HepG2 (cell line): ENCODE measurements around the gene TRAP1. TPM values are rescaled to one million over a fixed set of nuclear protein-coding genes. Genes with fewer than 3 reads are reported as not detected.

Experiments
- ESRRA ChIP-seq: sonication (generic); formaldehyde crosslinking; IDR thresholded peaks from 2 replicates; pipeline ENCODE4 v1.5.1; 2020; ENCODE audit warnings: mild to moderate bottlenecking, low read depth, missing genetic modification reagents
- KAT8 ChIP-seq: IDR thresholded peaks from 2 replicates; pipeline ENCODE4 v1.6.1; 2016; ENCODE audit warnings: missing genetic modification reagents, missing compliant biosample characterization
- KLF12 ChIP-seq: sonication (generic); formaldehyde crosslinking; IDR thresholded peaks from 2 replicates; pipeline ENCODE4 v1.4.0; 2020; ENCODE audit warnings: missing genetic modification reagents, borderline replicate concordance
- MED1 ChIP-seq: sonication (generic); formaldehyde crosslinking; IDR thresholded peaks from 2 replicates; pipeline ENCODE4 v1.4.0; 2020; ENCODE audit warnings: missing genetic modification reagents
- NCOA5 ChIP-seq: sonication (generic); formaldehyde crosslinking; IDR thresholded peaks from 2 replicates; pipeline ENCODE4 v1.4.0; 2020; ENCODE audit warnings: missing genetic modification reagents
- POLR2AphosphoS5 ChIP-seq: IDR thresholded peaks from 2 replicates; pipeline ENCODE4 v1.6.1; 2012; ENCODE audit warnings: low read depth, low read length
- RXRA ChIP-seq: sonication (generic); formaldehyde crosslinking; IDR thresholded peaks from 2 replicates; pipeline ENCODE4 v1.5.1; 2020; ENCODE audit warnings: missing genetic modification reagents
- TAF1 ChIP-seq: sonication (generic); formaldehyde crosslinking; IDR thresholded peaks from 2 replicates; pipeline ENCODE4 v1.4.0; 2020; ENCODE audit warnings: missing genetic modification reagents
- TCF12 ChIP-seq, 2 experiments: fragments of 450-650 bp in 1 of 2; sonication (generic) in 1 of 2; formaldehyde crosslinking in 1 of 2; IDR thresholded peaks; 2 replicates each; pipeline versions ENCODE4 v1.6.1 to v1.8.0; 2017 to 2022; ENCODE audit warnings: antibody characterized with exemption in 1 of 2, mild to moderate bottlenecking in 1 of 2, missing genetic modification reagents in 1 of 2, moderate library complexity in 1 of 2
- TOPORS ChIP-seq: sonication (generic); formaldehyde crosslinking; IDR thresholded peaks from 2 replicates; pipeline ENCODE4 v1.8.0; 2023; ENCODE audit warnings: mild to moderate bottlenecking, missing genetic modification reagents
- ZNF225 ChIP-seq: sonication (generic); formaldehyde crosslinking; IDR thresholded peaks from 2 replicates; pipeline ENCODE4 v1.4.0; 2020; ENCODE audit warnings: mild to moderate bottlenecking, missing genetic modification reagents
- ZNF350 ChIP-seq: sonication (generic); formaldehyde crosslinking; IDR thresholded peaks from 2 replicates; pipeline ENCODE4 v1.4.0; 2020; ENCODE audit warnings: mild to moderate bottlenecking, low read depth, missing genetic modification reagents, borderline replicate concordance
- ZNF503 ChIP-seq: sonication (generic); formaldehyde crosslinking; IDR thresholded peaks from 2 replicates; pipeline ENCODE4 v1.4.0; 2020; ENCODE audit warnings: missing genetic modification reagents
- ZNF788 ChIP-seq: sonication (generic); formaldehyde crosslinking; IDR thresholded peaks from 2 replicates; pipeline ENCODE4 v1.5.0; 2020; ENCODE audit warnings: mild to moderate bottlenecking, missing genetic modification reagents, borderline replicate concordance
- ZNF792 ChIP-seq: IDR thresholded peaks from 2 replicates; pipeline ENCODE4 v1.6.1; 2016
- ZNF839 ChIP-seq: sonication (generic); formaldehyde crosslinking; IDR thresholded peaks from 2 replicates; pipeline ENCODE4 v1.4.0; 2020; ENCODE audit warnings: missing genetic modification reagents, mild to moderate bottlenecking, borderline replicate concordance
- polyA plus RNA-seq, 8 experiments: library from polyadenylated mRNA; depleted of rRNA in 3 of 8; stranded (reverse) in 7 of 8; unstranded in 1 of 8; fragments of >200 nt; fragmentation: Illumina TruSeq in 4 of 8; extraction: Trizol in 4 of 8; gene quantifications; 2 replicates each; pipeline versions ENCODE4 v1.2.1 to v1.2.3, GENCODE V29; 2011 to 2016; ENCODE audit warnings: low read depth in 4 of 8, missing spikeins in 1 of 8, mixed read lengths in 1 of 8; ENCODE audit not compliant: insufficient read depth in 1 of 8
- total RNA-seq, 5 experiments: library from RNA; depleted of rRNA; stranded (reverse); fragments of >200 nt; fragmentation: Illumina TruSeq; extraction: Trizol; gene quantifications; 2 replicates each; pipeline ENCODE4 v1.2.3, GENCODE V29; 2016; ENCODE audit warnings: low read depth in 1 of 5
- TF ChIP-seq, protein P1 (sequence below): sonication (generic); formaldehyde crosslinking; IDR thresholded peaks from 2 replicates; pipeline ENCODE4 v1.8.0; 2022; ENCODE audit warnings: missing genetic modification reagents, mild to moderate bottlenecking, borderline replicate concordance
- TF ChIP-seq, protein P2 (sequence below): sonication (generic); formaldehyde crosslinking; IDR thresholded peaks from 2 replicates; pipeline ENCODE4 v1.5.0; 2020; ENCODE audit warnings: missing genetic modification reagents
- TF ChIP-seq, protein P3 (sequence below): sonication (generic); formaldehyde crosslinking; IDR thresholded peaks from 2 replicates; pipeline ENCODE4 v1.4.0; 2020; ENCODE audit warnings: missing genetic modification reagents

TRAP1 gene
- total and polyA plus RNA-seq, 2 of the 13 experiments (the other 11 are each of a cell fraction or from before 2014, with no cell fraction given), result 127 to 240 TPM

DNA sequence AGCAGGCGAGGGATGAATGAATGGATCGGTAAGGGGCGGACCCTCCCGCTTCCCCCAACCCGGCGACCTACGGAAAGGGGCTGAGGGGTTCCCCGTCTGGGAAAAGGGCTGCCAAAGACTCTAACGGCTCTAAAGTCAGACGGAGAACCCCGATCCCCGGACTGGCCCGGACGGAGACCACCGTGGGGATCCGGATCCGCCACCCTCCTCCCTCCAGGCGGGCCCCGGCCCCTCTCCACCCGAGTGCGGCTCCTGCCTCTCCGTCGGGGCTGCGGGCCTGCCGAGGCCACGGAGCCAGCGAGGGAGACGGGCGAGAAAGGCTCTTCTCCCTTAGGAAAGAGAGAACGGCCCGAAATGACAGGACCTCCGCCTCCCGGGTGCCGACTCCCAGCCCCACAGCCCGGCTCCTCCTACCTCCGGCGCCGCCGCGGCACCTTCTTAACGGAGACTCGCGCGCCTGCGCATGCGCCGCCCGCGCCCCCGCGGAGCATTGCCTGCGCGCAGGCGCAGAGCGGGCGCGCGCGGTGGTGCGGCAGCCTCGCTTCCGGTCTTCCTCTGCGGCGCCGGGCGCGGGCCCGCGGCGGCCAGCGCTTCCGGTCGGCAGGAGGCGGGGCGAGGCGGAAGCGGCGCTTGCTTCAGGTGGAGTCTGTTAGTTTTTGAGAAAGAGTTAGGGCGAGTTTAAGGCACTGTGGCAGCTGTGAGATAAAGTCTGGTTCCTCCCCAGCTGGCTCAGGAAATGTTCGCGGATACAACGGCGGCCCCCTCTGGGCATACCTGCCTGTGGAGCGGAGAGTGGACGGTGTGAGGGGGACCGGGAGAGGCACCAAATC lies 106.0 kb downstream of the TRAP1 start, which contains the start of gene SLX4 (continued):
- peak; percentile 8; the same call in 1 of the 2 replicates for TF ChIP-seq ZNF839 (CRISPR knock-in tag)
- TF ChIP-seq ZNF225 (CRISPR knock-in tag), result 0 out of 2 replicates have a peak, but pooled peaks have one; percentile 30
- TF ChIP-seq TCF12 (IDR thresholded peaks at IDR 0.05), result no peak
- 0 out of 2 replicates have a peak, but pooled peaks have one; percentile 68 for TF ChIP-seq TCF12 (CRISPR knock-in tag; IDR thresholded peaks at IDR 0.05)
- TF ChIP-seq ZNF503 (CRISPR knock-in tag), result 0 out of 2 replicates have a peak, but pooled peaks have one; percentile 5
- peak; percentile 79 for TF ChIP-seq KAT8 (CRISPR knock-in tag)
- TF ChIP-seq, protein P1, sequence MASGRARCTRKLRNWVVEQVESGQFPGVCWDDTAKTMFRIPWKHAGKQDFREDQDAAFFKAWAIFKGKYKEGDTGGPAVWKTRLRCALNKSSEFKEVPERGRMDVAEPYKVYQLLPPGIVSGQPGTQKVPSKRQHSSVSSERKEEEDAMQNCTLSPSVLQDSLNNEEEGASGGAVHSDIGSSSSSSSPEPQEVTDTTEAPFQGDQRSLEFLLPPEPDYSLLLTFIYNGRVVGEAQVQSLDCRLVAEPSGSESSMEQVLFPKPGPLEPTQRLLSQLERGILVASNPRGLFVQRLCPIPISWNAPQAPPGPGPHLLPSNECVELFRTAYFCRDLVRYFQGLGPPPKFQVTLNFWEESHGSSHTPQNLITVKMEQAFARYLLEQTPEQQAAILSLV (CRISPR knock-in tag), result peak; percentile 36; the same call in 1 of the 2 replicates
- 0 out of 2 replicates have a peak, but pooled peaks have one; percentile 9 for TF ChIP-seq ESRRA (CRISPR knock-in tag)
- peak; percentile 28; the same call in 1 of the 2 replicates for TF ChIP-seq TAF1
- TF ChIP-seq TOPORS (CRISPR knock-in tag), result no peak
- no peak for TF ChIP-seq NCOA5
- TF ChIP-seq KLF12 (CRISPR knock-in tag), result peak; percentile 25; the same call in 1 of the 2 replicates
- peak; percentile 22; the same call in 1 of the 2 replicates for TF ChIP-seq RXRA (CRISPR knock-in tag)
- peak; percentile 67; the same call in 1 of the 2 replicates for TF ChIP-seq ZNF350
- TF ChIP-seq, protein P2, sequence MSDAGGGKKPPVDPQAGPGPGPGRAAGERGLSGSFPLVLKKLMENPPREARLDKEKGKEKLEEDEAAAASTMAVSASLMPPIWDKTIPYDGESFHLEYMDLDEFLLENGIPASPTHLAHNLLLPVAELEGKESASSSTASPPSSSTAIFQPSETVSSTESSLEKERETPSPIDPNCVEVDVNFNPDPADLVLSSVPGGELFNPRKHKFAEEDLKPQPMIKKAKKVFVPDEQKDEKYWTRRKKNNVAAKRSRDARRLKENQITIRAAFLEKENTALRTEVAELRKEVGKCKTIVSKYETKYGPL, result no peak
- peak; percentile 26; the same call in 1 of the 2 replicates for TF ChIP-seq MED1 (CRISPR knock-in tag)
- TF ChIP-seq POLR2AphosphoS5, result peak; percentile 73
- TF ChIP-seq, protein P3, sequence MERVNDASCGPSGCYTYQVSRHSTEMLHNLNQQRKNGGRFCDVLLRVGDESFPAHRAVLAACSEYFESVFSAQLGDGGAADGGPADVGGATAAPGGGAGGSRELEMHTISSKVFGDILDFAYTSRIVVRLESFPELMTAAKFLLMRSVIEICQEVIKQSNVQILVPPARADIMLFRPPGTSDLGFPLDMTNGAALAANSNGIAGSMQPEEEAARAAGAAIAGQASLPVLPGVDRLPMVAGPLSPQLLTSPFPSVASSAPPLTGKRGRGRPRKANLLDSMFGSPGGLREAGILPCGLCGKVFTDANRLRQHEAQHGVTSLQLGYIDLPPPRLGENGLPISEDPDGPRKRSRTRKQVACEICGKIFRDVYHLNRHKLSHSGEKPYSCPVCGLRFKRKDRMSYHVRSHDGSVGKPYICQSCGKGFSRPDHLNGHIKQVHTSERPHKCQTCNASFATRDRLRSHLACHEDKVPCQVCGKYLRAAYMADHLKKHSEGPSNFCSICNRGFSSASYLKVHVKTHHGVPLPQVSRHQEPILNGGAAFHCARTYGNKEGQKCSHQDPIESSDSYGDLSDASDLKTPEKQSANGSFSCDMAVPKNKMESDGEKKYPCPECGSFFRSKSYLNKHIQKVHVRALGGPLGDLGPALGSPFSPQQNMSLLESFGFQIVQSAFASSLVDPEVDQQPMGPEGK, result peak; percentile 36; the same call in 1 of the 2 replicates
- 0 out of 2 replicates have a peak, but pooled peaks have one; percentile 18 for TF ChIP-seq ZNF792
- 0 out of 2 replicates have a peak, but pooled peaks have one; percentile 14 for TF ChIP-seq ZNF788 (CRISPR knock-in tag)
